MCF 10A (cell line): ENCODE results near the gene LPP. TPM values are rescaled to one million over a fixed set of nuclear protein-coding genes. Genes with fewer than 3 reads are reported as not detected.

Experiments used
- BruUV-seq: library from RNA; stranded (reverse); fragments of 400-500 nt; replicated peaks from 2 replicates; lab custom pipeline; 2021; lab: Mats Ljungman, UMichigan
- CTCF ChIA-PET: fragments of 300-600 bp; sonication (Branson Sonifier 250); formaldehyde crosslinking; extraction: SDS; loops from one replicate; lab custom pipeline; 2021; ENCODE audit warnings: antibody characterized with exemption, inconsistent platforms; lab: Yijun Ruan, JAX
- POLR2A ChIA-PET: fragments of 300-600, 350-650 bp; sonication (Branson Sonifier 250); formaldehyde crosslinking; extraction: SDS; loops from one replicate; lab custom pipeline; 2020; ENCODE audit warnings: antibody characterized with exemption, inconsistent platforms; lab: Yijun Ruan, JAX
- DNase-seq: peaks from one replicate; pipeline ENCODE4 v3.0.0-alpha.2; 2018; ENCODE audit not compliant: unreplicated experiment
- H3K27ac Mint-ChIP-seq: one replicate; pipeline ENCODE4 v1.8.0; 2022; ENCODE audit warnings: mild to moderate bottlenecking, low read depth, mixed read lengths; ENCODE audit not compliant: unreplicated experiment
- H3K27me3 Mint-ChIP-seq: one replicate; pipeline ENCODE4 v1.8.0; 2022; ENCODE audit warnings: mixed read lengths; ENCODE audit not compliant: insufficient read depth, unreplicated experiment
- H3K36me3 Mint-ChIP-seq: one replicate; pipeline ENCODE4 v1.8.0; 2022; ENCODE audit warnings: mild to moderate bottlenecking, moderate library complexity, mixed read lengths; ENCODE audit not compliant: insufficient read depth, unreplicated experiment
- H3K4me1 Mint-ChIP-seq: one replicate; pipeline ENCODE4 v1.8.0; 2022; ENCODE audit warnings: mixed read lengths; ENCODE audit not compliant: insufficient read depth, unreplicated experiment
- H3K4me3 Mint-ChIP-seq: one replicate; pipeline ENCODE4 v1.8.0; 2022; ENCODE audit warnings: mild to moderate bottlenecking, moderate library complexity, mixed read lengths; ENCODE audit not compliant: unreplicated experiment
- H3K9me3 Mint-ChIP-seq: one replicate; pipeline ENCODE4 v1.8.0; 2022; ENCODE audit warnings: mixed read lengths; ENCODE audit not compliant: unreplicated experiment
- intact Hi-C: fragments of 100-400 bp; cut with micrococcal nuclease; formaldehyde crosslinking; loops from 2 replicates; pipeline ENCODE4 v1.14.1; 2022
- total RNA-seq: library from RNA; stranded (reverse); gene quantifications from 2 replicates; pipeline ENCODE4 v1.2.3, GENCODE V29; 2022
- TF ChIP-seq, protein P1 (sequence below): fragments of 200-600 bp; IDR thresholded peaks from one replicate; pipeline ENCODE4 v1.8.0; 2022; ENCODE audit warnings: antibody characterized with exemption, mild to moderate bottlenecking; ENCODE audit not compliant: unreplicated experiment

The LPP gene
- total RNA-seq, 1 experiment from 2014 or later: 117 TPM

GRCh38 chr3:188834349-188834748, 680.4 kb downstream of the LPP start:
- no TSS peak for BruUV-seq
- Mint-ChIP-seq H3K4me3 (no peak overlapping the region), H3K36me3 (no peaks in the 10 kb centered on the region), H3K27ac (peak overlapping the region; percentile 57), H3K9me3 (no peaks in the 10 kb centered on the region), H3K4me1 (peaks cover 21% of the 10 kb centered on the region), H3K27me3 (no peaks in the 10 kb centered on the region)
- TF ChIP-seq, protein P1, sequence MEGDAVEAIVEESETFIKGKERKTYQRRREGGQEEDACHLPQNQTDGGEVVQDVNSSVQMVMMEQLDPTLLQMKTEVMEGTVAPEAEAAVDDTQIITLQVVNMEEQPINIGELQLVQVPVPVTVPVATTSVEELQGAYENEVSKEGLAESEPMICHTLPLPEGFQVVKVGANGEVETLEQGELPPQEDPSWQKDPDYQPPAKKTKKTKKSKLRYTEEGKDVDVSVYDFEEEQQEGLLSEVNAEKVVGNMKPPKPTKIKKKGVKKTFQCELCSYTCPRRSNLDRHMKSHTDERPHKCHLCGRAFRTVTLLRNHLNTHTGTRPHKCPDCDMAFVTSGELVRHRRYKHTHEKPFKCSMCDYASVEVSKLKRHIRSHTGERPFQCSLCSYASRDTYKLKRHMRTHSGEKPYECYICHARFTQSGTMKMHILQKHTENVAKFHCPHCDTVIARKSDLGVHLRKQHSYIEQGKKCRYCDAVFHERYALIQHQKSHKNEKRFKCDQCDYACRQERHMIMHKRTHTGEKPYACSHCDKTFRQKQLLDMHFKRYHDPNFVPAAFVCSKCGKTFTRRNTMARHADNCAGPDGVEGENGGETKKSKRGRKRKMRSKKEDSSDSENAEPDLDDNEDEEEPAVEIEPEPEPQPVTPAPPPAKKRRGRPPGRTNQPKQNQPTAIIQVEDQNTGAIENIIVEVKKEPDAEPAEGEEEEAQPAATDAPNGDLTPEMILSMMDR: no peak
- POLR2A ChIA-PET: interaction anchor here (1.0 to 2.0 kb wide), 6 partner anchors 10 to 1089 kb away, joined by 3 to 13 read pairs (median 5); partner anchors contain the start of gene BCL6
- intact Hi-C loops: loop anchor here (5.0 kb wide), 1 partner anchor 1092 kb away; no protein-coding TSS in a partner anchor
- CTCF ChIA-PET: interaction anchor here (0.9 to 1.9 kb wide), 5 partner anchors 20 to 1094 kb away, joined by 3 to 19 read pairs (median 6); no protein-coding TSS in a partner anchor
- no peak for DNase-seq

- no peak for DNase-seq
- ChIA-PET CTCF (interaction anchor here (0.6 kb wide), 1 partner anchor 685 kb away, joined by 3 read pairs; no protein-coding TSS in a partner anchor), POLR2A (interaction anchor here (0.6 to 1.3 kb wide), 3 partner anchors 15 to 675 kb away, joined by 4 to 5 read pairs (median 4); no protein-coding TSS in a partner anchor)
- TF ChIP-seq, protein P1: no peak
- BruUV-seq: no TSS peak
- Mint-ChIP-seq H3K9me3 (no peaks in the 10 kb centered on the region), H3K27me3 (no peaks in the 10 kb centered on the region), H3K27ac (no peak overlapping the region), H3K36me3 (no peaks in the 10 kb centered on the region), H3K4me3 (no peak overlapping the region), H3K4me1 (peaks cover 19% of the 10 kb centered on the region)
- intact Hi-C loops: no loop called here
Measured at GRCh38 chr3:188839187-188839695, 685.3 kb downstream of the LPP start.

DNA sequence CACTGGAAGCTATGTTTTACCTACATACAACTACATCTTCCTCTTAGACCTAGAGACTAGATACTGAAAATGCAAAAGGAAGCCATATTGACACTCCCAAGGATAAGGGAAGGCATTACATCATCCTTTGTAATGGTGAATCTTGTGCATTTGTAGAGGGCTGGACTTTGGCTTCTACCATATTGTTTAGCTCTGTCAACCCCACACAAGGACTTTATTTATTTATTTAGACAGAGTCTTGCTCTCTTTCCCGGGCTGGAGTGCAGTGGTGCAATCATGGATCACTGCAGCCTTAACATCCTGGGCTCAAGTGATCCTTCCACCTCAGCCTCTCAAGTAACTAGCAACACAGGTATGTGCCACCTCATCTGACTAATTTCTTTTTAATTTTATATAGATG, 686.3 kb downstream of the LPP start:
- no peaks in the 10 kb centered on the region for H3K27me3 Mint-ChIP-seq
- no peak overlapping the region for H3K27ac Mint-ChIP-seq
- CTCF ChIA-PET: interaction anchor here (0.6 kb wide), 1 partner anchor 14 kb away, joined by 3 read pairs; no protein-coding TSS in a partner anchor

DNA sequence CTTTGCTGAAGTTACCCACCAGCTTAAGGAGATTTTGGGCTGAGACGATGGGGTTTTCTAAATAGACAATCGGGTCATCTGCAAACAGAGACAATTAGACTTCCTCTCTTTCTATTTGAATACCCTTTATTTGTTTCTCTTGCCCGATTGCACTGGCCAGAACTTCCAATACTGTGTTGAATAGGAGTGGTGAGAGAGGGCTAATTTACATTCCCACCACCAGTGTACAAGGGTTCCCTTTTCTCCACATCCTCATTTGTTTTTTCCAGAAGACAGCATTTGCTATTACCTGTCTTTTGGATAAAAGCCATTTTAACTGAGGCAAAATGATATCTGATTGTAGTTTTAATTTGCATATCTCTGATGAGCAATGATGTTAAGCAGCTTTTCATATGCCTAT, 687.9 kb downstream of the LPP start:
- Mint-ChIP-seq H3K4me1 (peaks cover 18% of the 10 kb centered on the region), H3K27me3 (no peaks in the 10 kb centered on the region), H3K4me3 (no peak overlapping the region), H3K27ac (no peak overlapping the region), H3K9me3 (no peaks in the 10 kb centered on the region), H3K36me3 (no peaks in the 10 kb centered on the region)
- TF ChIP-seq, protein P1: no peak
- CTCF ChIA-PET: interaction anchor here (0.7 to 1.2 kb wide), 3 partner anchors 12 to 619 kb away, joined by 3 to 4 read pairs (median 3); no protein-coding TSS in a partner anchor
- BruUV-seq: no TSS peak
- intact Hi-C loops: no loop called here
- POLR2A ChIA-PET: interaction anchor here (0.6 to 2.4 kb wide), 4 partner anchors 12 to 1084 kb away, joined by 3 to 11 read pairs (median 6); no protein-coding TSS in a partner anchor
- DNase-seq: no peak

More for the DNA sequence above, 686.3 kb downstream of the LPP start:
- no peaks in the 10 kb centered on the region for H3K9me3 Mint-ChIP-seq
- intact Hi-C loops: no loop called here
- H3K36me3 Mint-ChIP-seq: no peaks in the 10 kb centered on the region
- POLR2A ChIA-PET: interaction anchor here (0.5 to 0.7 kb wide), 2 partner anchors 116 to 168 kb away, joined by 3 to 4 read pairs; no protein-coding TSS in a partner anchor
- no peak for DNase-seq
- peaks cover 18% of the 10 kb centered on the region for H3K4me1 Mint-ChIP-seq
- TF ChIP-seq, protein P1: no peak
- no TSS peak for BruUV-seq
- H3K4me3 Mint-ChIP-seq: no peak overlapping the region
